ENCODE data around the gene SVOPL. TPM values are rescaled to one million over a fixed set of nuclear protein-coding genes. Genes with fewer than 3 reads are reported as not detected.
A peak's percentile ranks its signal among the peaks of the same experiment; 100 is the strongest.
"Not testable (repeated sequence)": the region's sequence is repeated elsewhere in the genome, so short reads cannot be mapped to it uniquely, and the experiment has no call there.

The SVOPL gene
- total RNA-seq, 1 donor from 2014 or later, result 1.1 TPM

- Mint-ChIP-seq H3K9me3 (no peaks in the 10 kb centered on the region), H3K27me3 (ENCODE audit: low read depth) (no peaks in the 10 kb centered on the region), H3K4me3 (no peak overlapping the region), H3K27ac (no peak overlapping the region), H3K36me3 (no peaks in the 10 kb centered on the region), H3K4me1 (no peaks in the 10 kb centered on the region)
- TF ChIP-seq CTCF (IDR thresholded peaks at IDR 0.05; ENCODE audit: unreplicated experiment), result no peak
- no peak for DNase-seq (ENCODE audit: low spot score in 2 of 2, unreplicated experiment in 2 of 2)
Measured at GRCh38 chr7:138745189-138745588, 44.0 kb upstream of the SVOPL start.

DNA sequence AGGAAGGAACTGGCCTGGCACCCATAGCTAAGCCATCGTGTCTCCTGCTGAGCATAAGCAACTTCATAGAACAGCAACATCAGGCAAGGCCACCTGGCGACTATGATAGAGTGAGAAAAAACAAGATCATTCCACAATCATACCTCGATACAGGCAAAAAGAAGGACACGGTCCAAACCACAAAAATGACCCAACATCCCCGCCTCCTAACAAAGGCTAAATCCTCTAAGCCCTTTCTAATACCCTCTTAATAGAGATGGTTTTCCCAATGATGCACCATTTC, 40.2 kb upstream of the SVOPL start:
- no peak for TF ChIP-seq CTCF (IDR thresholded peaks at IDR 0.05; ENCODE audit: unreplicated experiment)
- Mint-ChIP-seq H3K27me3 (ENCODE audit: low read depth) (no peaks in the 10 kb centered on the region), H3K9me3 (no peaks in the 10 kb centered on the region), H3K4me3 (no peak overlapping the region), H3K4me1 (peaks cover 15% of the 10 kb centered on the region), H3K27ac (no peak overlapping the region), H3K36me3 (no peaks in the 10 kb centered on the region)
- DNase-seq (ENCODE audit: low spot score in 2 of 2, unreplicated experiment in 2 of 2), result no peak

DNA sequence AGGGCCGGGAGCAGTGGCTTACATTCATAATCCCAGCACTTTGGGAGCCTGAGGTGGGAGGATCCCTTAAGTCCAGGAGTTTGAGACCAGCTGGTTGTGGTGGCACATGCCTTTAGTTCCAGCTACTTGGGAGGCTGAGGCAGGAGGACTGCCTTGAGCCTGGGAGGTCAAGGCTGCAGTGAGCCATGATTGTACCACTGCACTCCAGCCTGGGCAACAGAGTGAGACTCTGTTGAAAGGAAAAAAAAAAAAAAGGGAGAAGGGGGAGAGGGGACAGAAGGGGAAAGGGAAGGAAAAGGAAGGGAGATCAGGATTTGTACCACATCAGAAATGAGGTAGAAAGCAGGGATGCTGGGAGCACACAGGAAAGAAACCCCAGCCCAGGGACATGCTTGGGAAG, 38.7 kb upstream of the SVOPL start:
- Mint-ChIP-seq H3K27me3 (ENCODE audit: low read depth) (no peaks in the 10 kb centered on the region), H3K27ac (no peak overlapping the region), H3K36me3 (no peaks in the 10 kb centered on the region), H3K9me3 (no peaks in the 10 kb centered on the region), H3K4me3 (no peak overlapping the region), H3K4me1 (peaks cover 15% of the 10 kb centered on the region)
- TF ChIP-seq CTCF (IDR thresholded peaks at IDR 0.05; ENCODE audit: unreplicated experiment), result no peak
- DNase-seq (ENCODE audit: low spot score in 2 of 2, unreplicated experiment in 2 of 2), result no peak

DNA sequence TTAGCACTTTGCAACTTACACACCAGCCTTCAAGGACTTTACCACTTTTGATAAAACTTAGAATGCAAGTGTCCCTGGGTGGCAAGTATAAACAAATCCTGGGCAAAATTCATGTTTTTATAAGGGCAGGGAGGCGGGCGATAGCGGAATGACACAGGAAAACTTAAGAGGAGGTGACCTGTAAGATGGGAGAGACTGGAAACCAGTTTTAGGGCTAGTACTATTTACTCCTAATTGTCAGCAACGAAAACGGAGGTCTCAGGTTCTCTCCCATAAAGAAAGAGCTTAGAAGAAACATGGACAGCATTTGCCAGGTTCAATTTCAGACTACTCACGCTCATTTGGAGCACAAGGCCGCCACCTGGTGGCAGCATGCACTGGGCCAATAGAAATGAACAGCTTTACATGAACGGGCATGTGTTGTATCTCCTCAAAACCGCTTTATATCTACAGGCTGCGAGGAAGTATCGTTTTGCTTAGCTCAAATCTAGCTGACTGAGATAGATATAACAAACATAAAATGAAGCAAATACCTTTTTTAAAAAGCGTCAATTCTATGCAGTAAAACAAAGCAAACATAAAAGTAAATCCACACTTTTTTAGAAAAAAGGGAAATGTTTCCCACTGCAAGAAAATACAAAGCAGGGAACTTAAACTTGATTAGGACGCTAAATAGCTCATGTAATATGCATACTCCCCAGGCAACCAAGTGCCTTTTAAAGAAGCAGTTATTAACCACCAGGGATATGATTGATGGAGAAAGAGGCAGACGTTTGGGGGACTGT, 37.6 kb upstream of the SVOPL start:
- peak; percentile 88 for TF ChIP-seq CTCF (IDR thresholded peaks at IDR 0.05; ENCODE audit: unreplicated experiment)
- H3K4me3 Mint-ChIP-seq, result peak overlapping the region; percentile 0
- DNase-seq (ENCODE audit: low spot score in 2 of 2, unreplicated experiment in 2 of 2), result peak; percentile 63 to 91
- peak overlapping the region; percentile 89 for H3K27ac Mint-ChIP-seq
- H3K4me1 Mint-ChIP-seq, result peaks cover 15% of the 10 kb centered on the region
- H3K9me3 Mint-ChIP-seq, result no peaks in the 10 kb centered on the region
- no peaks in the 10 kb centered on the region for H3K36me3 Mint-ChIP-seq
- no peaks in the 10 kb centered on the region for H3K27me3 Mint-ChIP-seq (ENCODE audit: low read depth)

DNA sequence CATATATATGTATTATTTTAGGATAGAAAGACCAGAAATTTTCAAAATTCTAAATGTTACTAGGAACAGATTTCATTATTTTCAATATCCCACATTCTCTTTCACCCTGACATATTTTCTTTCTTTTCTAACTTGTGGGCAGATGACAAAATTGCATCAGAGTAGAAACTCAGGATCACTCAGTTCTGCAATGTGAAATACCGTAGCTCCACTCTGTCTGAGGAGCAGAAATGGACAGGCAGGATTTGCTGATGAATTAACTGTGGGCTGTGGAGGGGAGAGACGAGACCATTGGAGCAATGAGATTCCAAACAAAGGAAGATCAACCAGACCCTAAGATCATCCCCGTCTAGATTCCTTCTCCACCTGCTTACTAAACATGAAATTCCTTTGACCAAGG, 37.0 kb upstream of the SVOPL start:
- Mint-ChIP-seq H3K27me3 (ENCODE audit: low read depth) (no peaks in the 10 kb centered on the region), H3K4me3 (peak overlapping the region; percentile 0), H3K4me1 (peaks cover 15% of the 10 kb centered on the region), H3K27ac (peak overlapping the region; percentile 89), H3K36me3 (no peaks in the 10 kb centered on the region), H3K9me3 (no peaks in the 10 kb centered on the region)
- no peak for TF ChIP-seq CTCF (IDR thresholded peaks at IDR 0.05; ENCODE audit: unreplicated experiment)
- DNase-seq (ENCODE audit: low spot score in 2 of 2, unreplicated experiment in 2 of 2), result no peak

DNA sequence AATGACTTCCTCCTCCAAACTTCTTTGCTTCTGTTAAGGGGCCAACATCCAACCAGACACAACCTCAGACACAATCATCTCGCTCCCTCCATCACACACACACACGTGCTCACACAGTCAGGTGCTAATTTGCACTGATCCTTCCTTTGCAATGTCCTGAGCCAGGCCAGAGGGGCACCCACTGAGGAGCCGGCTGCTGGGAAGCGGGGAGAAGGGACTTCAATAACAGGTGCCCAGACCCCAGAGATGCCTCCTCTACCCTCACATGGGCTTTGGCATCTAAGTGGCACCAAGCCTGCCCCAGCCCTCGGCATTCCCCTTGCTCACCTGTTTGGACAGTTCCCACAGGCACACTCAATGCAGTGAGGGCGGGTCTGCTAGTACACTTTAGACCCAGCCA, 34.2 kb upstream of the SVOPL start:
- no peak overlapping the region for H3K27ac Mint-ChIP-seq
- no peaks in the 10 kb centered on the region for H3K36me3 Mint-ChIP-seq
- TF ChIP-seq CTCF (IDR thresholded peaks at IDR 0.05; ENCODE audit: unreplicated experiment), result no peak
- DNase-seq (ENCODE audit: low spot score in 2 of 2, unreplicated experiment in 2 of 2), result no peak
- H3K4me3 Mint-ChIP-seq, result no peak overlapping the region
- H3K9me3 Mint-ChIP-seq, result no peaks in the 10 kb centered on the region
- H3K27me3 Mint-ChIP-seq (ENCODE audit: low read depth), result no peaks in the 10 kb centered on the region
- peaks cover 16% of the 10 kb centered on the region for H3K4me1 Mint-ChIP-seq

DNA sequence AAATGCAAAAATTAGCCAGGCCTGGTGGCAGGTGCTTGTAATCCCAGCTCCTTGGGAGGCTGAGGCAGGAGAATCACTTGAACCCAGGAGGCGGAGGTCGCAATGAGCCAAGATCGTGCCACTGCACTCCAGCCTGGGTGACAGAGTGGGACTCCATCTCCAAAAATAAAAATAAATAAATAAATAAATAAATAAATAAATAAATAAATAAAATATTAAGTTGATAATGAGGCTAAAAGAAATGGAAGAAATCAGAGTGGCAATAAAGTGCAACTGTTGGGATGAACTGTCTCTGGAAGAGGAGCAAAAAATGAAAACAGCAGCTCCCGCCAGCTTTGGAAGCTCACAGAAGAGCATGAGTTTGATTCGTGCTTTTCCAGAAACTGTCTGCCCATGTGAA, 30.6 kb upstream of the SVOPL start:
- H3K27ac Mint-ChIP-seq; H3K4me3 Mint-ChIP-seq; H3K4me1 Mint-ChIP-seq; H3K27me3 Mint-ChIP-seq (ENCODE audit: low read depth); DNase-seq (ENCODE audit: low spot score in 2 of 2, unreplicated experiment in 2 of 2); H3K36me3 Mint-ChIP-seq; H3K9me3 Mint-ChIP-seq: not testable (repeated sequence)
